Activated CD4-positive, alpha-beta T cell treated with anti-CD3 and anti-CD28 coated beads, Interleukin-2, amount 50 U/mL, for 48 hours (primary cell): ENCODE measurements around the gene BRS3.

ENCODE experiments used
- DNase-seq, 2 experiments: peaks; one replicate each; pipeline ENCODE4 v3.0.0-alpha.2; 2020

The BRS3 gene

DNA sequence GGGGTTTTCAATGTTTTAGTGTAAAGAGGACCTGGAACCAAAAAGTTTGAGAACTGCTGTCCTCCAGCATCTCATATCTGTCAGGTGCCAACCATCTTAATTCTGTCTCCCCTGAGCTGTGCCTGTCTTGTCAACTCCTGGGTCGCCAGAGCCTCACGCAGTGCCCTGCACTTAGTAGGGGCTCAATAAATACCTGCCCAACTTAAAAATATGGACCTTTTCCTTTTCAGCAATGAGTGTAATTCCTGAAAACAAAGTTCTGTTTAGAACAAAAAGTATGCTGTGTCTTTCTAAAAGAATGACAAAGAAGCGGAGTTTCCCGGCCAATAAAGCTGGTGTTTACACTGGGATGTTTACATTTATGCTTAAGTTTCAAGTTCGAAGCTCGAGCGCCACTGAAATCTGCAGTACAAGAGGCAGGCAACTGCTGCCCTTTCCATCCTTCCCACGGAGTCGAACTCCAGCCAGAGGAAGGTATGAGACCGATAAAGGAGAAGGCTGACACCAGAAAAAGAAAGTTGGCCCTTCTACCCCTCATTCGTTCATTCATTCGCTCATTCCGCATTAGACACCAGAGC is 8.5 kb downstream of the BRS3 start:
- no peak for DNase-seq

DNA sequence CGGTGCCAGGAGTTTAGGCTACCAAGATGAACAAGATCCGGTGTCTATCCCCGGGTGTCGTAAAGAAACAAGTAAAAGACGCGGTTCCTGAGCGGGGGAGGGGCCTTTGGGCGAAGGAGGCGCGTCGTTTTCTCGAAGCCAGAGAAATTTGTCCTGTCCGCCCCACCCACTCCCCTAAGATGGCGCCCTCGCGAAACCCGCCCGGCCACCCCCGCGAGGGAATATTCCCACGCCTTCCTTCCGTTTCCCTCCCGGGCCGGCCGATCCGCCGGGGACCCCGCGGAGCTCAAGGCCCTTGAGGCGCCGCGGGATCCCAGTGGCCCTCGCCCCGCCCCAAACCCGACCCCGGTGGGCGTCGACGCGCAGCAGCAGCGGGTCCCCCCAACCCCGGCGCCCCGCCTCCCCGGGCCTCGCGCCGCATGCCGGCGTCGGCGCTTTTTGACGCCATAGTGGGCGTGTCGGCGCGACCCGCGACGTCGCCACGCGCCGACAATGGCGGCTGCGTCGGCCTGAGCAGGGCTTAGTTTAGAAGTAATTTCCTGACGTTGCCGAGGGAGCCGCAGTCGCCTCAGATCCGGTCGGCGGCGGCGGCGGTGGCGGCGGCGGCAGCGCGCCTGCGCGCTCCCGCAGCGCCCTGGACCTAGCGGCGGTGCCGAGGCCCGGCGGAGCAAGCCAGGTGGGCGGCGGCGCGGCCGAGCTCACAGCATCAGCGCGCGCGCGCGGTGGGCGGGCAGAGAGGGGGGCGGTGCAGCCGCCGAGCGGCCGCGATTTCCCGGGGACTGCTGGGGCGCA is 9.2 kb downstream of the BRS3 start:
- peak; percentile 85 to 88 for DNase-seq

GRCh38 chrX:136497556-136498052 is 9.9 kb downstream of the BRS3 start, which contains the start of gene HTATSF1:
Gene HTATSF1, plus strand, starts transcription at chrX:136497592. Its CDS starts 93 bp downstream, at chrX:136497685.
- no peak for DNase-seq

DNA sequence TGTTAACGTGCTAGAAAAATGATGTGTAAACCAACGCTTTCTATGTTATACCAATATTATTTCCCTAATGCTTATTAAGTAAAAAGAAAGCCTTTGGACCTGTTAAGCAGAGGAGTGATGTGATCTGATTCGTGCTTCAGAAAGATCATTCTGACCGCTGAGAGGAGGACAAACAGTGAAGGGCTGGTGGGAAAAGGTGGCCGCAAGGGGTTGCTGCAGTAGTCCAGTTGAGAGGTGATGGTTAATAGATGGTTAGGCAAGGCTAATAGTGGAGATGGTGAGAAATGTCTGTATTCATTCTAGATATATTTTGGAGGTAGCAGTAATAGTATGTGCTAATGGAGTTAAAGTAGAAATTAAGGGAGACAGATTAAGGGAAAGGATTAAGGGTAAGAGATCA is 31.3 kb downstream of the BRS3 start:
- no peak for DNase-seq

GRCh38 chrX:136523770-136524169 is 36.0 kb downstream of the BRS3 start:
- DNase-seq = no peak

DNA sequence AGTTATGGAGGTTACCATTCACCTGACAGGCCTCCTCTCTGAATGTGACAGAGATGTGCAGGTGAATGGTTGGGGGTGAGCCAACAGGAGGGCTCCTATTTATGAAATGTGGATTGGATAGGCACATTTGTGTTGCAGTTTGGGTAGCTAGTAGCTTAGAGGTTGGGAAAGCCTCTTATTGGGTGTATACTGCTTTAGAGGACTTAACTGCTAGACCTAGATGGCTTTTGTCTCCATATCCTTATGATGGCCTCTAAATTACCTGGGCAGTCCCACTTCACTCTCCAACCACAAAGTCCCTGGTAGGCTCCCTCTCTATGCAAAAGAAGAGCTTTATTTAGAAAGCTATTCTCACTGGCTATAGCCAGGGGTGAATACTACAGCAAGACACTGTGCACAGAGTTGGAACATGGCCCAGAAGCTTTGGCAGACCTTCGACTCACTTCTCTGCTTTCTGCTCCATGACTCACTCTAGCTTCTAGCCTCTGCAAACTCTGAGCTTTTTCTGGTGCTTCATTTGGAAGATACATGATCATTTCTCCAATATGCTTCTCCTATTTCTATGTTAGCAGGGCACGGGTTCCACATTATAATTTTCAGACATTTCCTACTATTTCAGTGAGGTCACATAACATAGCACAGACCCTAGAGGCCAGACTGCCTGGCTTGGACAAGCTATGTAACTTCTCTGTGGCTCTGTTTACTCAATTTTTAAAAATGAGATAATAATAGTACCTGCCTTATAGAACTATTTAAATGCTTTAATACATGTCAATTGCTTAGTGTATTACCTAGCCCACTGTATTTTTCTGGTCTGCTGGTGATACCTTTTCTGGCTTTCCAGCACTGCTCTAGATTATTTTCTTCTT is 38.2 kb downstream of the BRS3 start:
- DNase-seq = no peak

- DNase-seq = no peak
Observed at GRCh38 chrX:136528645-136529315, 41.0 kb downstream of the BRS3 start.

DNA sequence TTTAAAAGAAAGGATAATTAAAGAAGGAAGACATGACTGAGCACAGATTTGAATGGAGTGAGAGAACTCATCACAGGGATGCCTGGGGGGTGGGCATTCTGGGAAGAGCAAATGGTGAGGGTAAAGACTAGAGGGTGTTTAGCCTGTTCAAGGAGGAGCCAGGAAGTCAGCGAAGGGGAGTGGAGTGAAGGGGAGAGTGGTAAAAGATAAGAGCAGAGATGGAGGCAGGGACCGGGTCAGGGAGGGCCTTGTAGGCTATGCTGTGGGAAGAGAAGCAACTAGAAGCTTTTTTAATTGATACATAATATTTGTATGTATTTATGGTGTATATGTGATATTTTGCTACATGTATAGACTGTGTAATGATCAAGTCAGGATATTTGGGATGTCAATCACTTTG is 42.0 kb downstream of the BRS3 start:
- DNase-seq = no peak

DNA sequence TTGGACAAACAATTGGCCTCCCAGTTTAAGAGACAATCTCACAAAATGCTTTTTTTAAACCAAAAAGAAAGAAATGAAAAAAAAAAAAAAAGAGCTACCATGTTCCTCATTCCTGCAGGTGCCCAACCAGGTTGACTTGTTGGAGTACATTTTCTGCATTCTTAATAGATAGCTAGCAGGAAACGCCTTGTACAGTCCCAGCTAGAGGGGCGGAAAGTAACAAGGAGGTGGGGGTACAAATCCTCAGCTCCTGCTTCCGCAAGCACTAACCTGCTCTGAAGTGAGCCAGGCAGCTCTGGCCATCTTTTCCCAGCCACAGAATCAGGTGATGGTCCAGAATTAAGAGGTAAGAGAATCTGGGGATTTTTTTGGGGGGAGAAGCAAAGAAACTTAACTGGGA is 44.2 kb downstream of the BRS3 start, which contains the start of gene VGLL1:
Gene VGLL1 (plus strand): TSS at position 265 of the 400 bp plus-strand sequence. CDS start 3,806 bp downstream, outside the sequence.
- no peak for DNase-seq

- no peak for DNase-seq
Observed at GRCh38 chrX:136534131-136534530, 46.4 kb downstream of the BRS3 start.

GRCh38 chrX:136538811-136539210 is 51.1 kb downstream of the BRS3 start:
- DNase-seq = no peak

DNA sequence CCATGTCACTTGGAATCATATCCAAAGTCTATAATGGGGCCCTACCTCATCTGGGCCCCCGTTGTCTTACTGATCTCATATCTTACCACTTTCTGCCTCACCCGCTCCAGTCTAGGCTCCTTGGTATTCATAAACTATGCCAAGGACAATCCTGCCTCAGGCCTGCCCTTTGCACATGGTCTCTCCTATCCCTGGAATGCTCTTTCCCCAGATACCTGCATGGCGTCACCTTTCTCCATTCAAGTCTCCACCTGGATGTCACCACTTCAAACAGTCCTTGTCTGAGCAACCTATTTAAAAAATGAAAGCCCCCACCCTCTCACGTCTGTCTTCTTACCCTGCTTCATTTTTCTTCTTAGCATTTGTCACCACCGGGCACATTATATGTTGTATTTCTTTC is 52.5 kb downstream of the BRS3 start:
- no peak for DNase-seq

DNA sequence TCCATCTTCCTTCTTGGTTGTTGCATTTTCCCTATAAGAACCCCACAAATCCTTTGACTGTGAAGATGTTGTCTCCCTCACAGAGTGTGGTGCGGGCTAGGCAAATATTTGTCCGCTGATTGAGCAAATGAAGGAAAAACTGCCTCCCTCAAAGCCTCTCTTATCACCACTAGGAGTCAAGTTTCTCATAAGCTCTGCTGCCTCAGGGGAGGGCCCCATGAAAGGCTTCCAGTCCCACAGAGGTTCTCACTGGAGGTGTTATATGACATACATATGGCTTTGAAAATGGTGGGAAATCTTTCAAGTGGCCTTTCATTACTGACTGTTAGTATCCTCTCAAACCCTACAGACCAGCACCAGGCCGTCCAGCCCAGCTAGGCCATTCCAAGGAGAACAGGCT is 53.5 kb downstream of the BRS3 start:
- no peak for DNase-seq

DNA sequence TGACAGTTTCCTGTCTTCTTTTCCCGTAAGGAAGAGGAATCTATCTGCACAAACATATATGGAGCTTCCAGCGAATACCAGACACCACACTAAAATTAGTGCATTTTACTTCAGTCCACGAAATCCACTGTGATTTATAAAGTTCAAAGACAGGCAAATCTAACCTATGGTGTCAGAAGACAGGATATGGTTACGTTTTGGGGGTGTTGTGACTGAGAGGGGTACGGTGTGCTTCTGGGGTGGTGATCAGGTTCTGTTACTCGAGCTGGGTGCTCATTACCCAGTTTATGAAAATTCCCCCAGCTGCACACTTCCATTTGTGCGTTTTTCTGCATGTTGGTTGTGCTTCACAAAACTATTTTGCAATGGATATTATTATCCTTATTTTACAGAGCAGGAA is 54.5 kb downstream of the BRS3 start:
- DNase-seq = no peak
